Glutamatergic neuron (in vitro differentiated cells): ENCODE data around the gene RRP15. TPM values are rescaled to one million over a fixed set of nuclear protein-coding genes. Genes with fewer than 3 reads are reported as not detected.
A peak's percentile ranks its signal among the peaks of the same experiment; 100 is the strongest.

Experiments used
- DNase-seq: peaks from one replicate; pipeline ENCODE4 v3.0.0; 2022
- H3K27ac Mint-ChIP-seq: one replicate; pipeline ENCODE4 v1.8.0; 2020; ENCODE audit warnings: mild to moderate bottlenecking, mixed read lengths, inconsistent platforms; ENCODE audit not compliant: unreplicated experiment
- H3K27me3 Mint-ChIP-seq: one replicate; pipeline ENCODE4 v1.8.0; 2020; ENCODE audit warnings: mild to moderate bottlenecking, moderate library complexity, mixed read lengths, inconsistent platforms; ENCODE audit not compliant: unreplicated experiment
- H3K36me3 Mint-ChIP-seq: one replicate; pipeline ENCODE4 v1.8.0; 2020; ENCODE audit warnings: mild to moderate bottlenecking, mixed read lengths, inconsistent platforms; ENCODE audit not compliant: unreplicated experiment
- H3K4me1 Mint-ChIP-seq: one replicate; pipeline ENCODE4 v1.8.0; 2020; ENCODE audit warnings: mild to moderate bottlenecking, low read depth, mixed read lengths, inconsistent platforms; ENCODE audit not compliant: unreplicated experiment
- H3K4me3 Mint-ChIP-seq: one replicate; pipeline ENCODE4 v1.8.0; 2020; ENCODE audit warnings: mild to moderate bottlenecking, mixed read lengths, inconsistent platforms; ENCODE audit not compliant: unreplicated experiment
- H3K9me3 Mint-ChIP-seq: one replicate; pipeline ENCODE4 v1.8.0; 2020; ENCODE audit warnings: mild to moderate bottlenecking, moderate library complexity, mixed read lengths, inconsistent platforms; ENCODE audit not compliant: unreplicated experiment
- total RNA-seq: library from RNA; stranded (reverse); fragmentation: NEBNext Ultra II Directional; extraction: Animal tissue kit (Norgen Biotek cat#: 25700); gene quantifications from one replicate; pipeline ENCODE4 v1.2.1, GENCODE V29; 2021; ENCODE audit not compliant: unreplicated experiment
- TF ChIP-seq, protein P1 (sequence below): fragments of 200-600 bp; sonication (generic); IDR thresholded peaks from one replicate; pipeline ENCODE4 v1.5.0; 2021; ENCODE audit not compliant: partially characterized antibody, unreplicated experiment

RRP15 gene
- total RNA-seq, 1 donor from 2014 or later, result 18.0 TPM

DNA sequence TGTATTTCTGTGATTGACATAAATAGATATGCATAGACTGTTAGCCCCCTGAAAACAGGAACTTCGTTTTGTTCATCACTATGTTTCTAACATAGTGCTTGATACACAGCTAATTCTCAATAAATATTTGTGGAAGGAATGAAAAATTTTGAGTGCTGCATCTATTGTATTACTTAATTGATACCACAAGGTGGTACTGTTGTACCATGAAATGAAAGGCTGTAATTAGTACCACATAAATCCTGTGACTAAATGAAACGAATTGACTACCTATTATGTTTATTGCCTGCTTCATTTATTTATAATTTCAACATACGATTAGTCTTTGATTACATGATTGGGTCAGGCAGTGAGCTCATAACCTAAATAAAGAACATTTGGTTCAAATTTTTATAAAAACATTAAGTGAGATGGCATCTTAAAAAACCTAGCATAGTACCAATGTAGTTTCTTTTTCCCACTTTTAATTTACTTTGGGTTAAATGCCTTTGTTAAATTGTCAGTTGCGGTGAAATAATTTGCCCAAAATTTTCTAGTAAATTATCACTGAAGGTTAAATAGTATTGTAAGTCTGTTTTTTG lies 45.0 kb downstream of the RRP15 start:
- DNase-seq, result no peak
- TF ChIP-seq, protein P1, sequence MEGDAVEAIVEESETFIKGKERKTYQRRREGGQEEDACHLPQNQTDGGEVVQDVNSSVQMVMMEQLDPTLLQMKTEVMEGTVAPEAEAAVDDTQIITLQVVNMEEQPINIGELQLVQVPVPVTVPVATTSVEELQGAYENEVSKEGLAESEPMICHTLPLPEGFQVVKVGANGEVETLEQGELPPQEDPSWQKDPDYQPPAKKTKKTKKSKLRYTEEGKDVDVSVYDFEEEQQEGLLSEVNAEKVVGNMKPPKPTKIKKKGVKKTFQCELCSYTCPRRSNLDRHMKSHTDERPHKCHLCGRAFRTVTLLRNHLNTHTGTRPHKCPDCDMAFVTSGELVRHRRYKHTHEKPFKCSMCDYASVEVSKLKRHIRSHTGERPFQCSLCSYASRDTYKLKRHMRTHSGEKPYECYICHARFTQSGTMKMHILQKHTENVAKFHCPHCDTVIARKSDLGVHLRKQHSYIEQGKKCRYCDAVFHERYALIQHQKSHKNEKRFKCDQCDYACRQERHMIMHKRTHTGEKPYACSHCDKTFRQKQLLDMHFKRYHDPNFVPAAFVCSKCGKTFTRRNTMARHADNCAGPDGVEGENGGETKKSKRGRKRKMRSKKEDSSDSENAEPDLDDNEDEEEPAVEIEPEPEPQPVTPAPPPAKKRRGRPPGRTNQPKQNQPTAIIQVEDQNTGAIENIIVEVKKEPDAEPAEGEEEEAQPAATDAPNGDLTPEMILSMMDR, result peak; percentile 76
- Mint-ChIP-seq H3K27me3 (no peaks in the 10 kb centered on the region), H3K27ac (no peak overlapping the region), H3K9me3 (no peaks in the 10 kb centered on the region), H3K36me3 (no peaks in the 10 kb centered on the region), H3K4me1 (peaks cover 1% of the 10 kb centered on the region), H3K4me3 (no peak overlapping the region)

DNA sequence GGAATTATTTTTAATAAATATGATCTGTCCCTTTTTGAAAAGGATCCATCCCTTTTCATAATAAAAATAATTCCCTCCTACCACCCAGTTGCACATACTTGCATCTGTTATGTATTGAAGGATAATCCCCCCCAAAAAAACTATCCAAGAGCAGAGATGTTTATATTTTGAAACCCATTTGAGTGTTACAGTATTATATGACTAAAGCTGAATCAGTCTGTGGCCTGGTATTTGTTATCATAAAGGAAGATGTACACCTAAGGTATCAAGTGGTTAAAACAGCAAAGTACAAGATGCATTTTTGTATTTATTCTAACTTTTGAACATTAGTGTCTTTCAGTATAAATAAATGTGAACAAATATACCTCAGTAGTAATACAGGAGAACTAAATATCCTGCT lies 47.3 kb downstream of the RRP15 start:
- peaks cover 2% of the 10 kb centered on the region for H3K27me3 Mint-ChIP-seq
- H3K4me1 Mint-ChIP-seq, result peaks cover 9% of the 10 kb centered on the region
- no peaks in the 10 kb centered on the region for H3K36me3 Mint-ChIP-seq
- no peak for DNase-seq
- no peak overlapping the region for H3K4me3 Mint-ChIP-seq
- no peaks in the 10 kb centered on the region for H3K9me3 Mint-ChIP-seq
- TF ChIP-seq, protein P1, result no peak
- no peak overlapping the region for H3K27ac Mint-ChIP-seq

DNA sequence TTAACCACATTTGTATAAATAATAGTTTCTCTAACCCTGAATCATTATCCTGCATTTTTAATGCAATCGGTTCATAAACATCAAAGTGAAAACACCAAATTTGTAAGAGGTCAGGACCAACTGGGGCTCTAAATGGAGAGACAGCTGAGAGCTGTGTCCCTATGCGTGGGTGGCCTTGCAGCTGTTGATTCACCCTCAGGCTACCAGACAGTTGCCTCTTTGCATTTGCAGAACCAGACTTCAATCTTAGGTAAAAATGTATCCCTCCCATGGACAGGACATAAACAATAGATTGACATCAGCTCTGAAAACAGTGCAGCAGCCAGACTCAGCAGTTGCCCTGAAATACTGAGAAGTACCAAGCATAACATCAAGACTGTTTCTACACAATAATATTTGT lies 51.2 kb downstream of the RRP15 start:
- DNase-seq, result peak; percentile 44
- Mint-ChIP-seq H3K4me1 (peaks cover 9% of the 10 kb centered on the region), H3K9me3 (no peaks in the 10 kb centered on the region), H3K36me3 (no peaks in the 10 kb centered on the region), H3K27me3 (peaks cover 2% of the 10 kb centered on the region), H3K27ac (peak overlapping the region; percentile 52), H3K4me3 (no peak overlapping the region)
- TF ChIP-seq, protein P1, result no peak

DNA sequence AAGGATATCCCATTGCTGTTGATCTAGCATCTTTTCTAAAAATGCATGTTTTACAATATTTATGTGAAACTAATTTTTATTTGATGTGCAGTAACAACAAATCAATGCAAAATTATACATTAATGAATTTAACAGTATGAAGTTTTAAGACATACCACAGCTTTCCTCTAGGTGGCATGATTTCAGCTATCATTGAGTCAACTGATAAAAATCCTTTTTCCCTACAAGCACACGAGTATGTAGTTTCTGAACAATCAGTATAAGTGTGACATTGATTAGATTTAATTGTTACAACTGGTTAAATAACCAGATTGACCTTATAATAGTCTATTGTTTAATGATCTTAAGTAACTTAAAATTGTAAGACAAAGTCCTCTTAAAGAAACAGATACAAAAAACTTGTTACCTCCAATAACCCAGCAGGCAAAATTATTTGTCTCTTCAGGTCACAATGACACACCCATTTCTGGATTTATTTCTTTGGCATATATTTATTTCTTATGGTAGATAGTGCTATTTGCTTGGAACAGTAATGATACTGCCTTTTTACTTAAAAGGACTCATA lies 54.3 kb downstream of the RRP15 start:
- Mint-ChIP-seq H3K36me3 (no peaks in the 10 kb centered on the region), H3K9me3 (no peaks in the 10 kb centered on the region), H3K4me3 (no peak overlapping the region), H3K27me3 (peaks cover 2% of the 10 kb centered on the region), H3K27ac (no peak overlapping the region), H3K4me1 (peaks cover 9% of the 10 kb centered on the region)
- DNase-seq, result no peak
- TF ChIP-seq, protein P1, result peak; percentile 84

DNA sequence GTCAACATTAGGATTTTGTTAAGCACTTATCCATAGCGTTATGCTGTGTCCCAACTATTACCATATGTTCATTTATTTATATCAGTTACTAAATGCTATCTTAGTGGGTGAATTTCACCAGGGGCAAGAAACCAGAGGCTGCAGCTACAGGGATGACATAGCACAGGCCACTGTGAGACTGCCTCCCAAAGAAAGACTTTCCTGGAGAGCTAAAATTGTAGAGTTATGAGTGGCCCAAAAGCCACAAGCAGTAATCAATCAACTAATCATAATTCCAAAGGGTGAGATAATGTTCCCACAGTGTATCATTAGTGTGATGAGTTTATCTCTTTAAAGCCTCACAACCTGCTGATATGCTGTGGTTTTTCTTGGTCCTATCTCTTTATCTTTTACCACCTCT lies 56.2 kb downstream of the RRP15 start:
- H3K4me3 Mint-ChIP-seq, result no peak overlapping the region
- no peak overlapping the region for H3K27ac Mint-ChIP-seq
- H3K4me1 Mint-ChIP-seq, result peaks cover 5% of the 10 kb centered on the region
- peaks cover 3% of the 10 kb centered on the region for H3K9me3 Mint-ChIP-seq
- TF ChIP-seq, protein P1, result no peak
- DNase-seq, result no peak
- H3K27me3 Mint-ChIP-seq, result peaks cover 3% of the 10 kb centered on the region
- no peaks in the 10 kb centered on the region for H3K36me3 Mint-ChIP-seq
